HEK293 (cell line): ENCODE measurements around the gene EHD3.

Experiments used
- CTCF ChIA-PET: fragments of 350-600 bp; formaldehyde crosslinking; extraction: SDS; loops from one replicate; lab custom pipeline; 2021; ENCODE audit warnings: antibody characterized with exemption; lab: Yijun Ruan, JAX
- POLR2A ChIA-PET: fragments of 300-600 bp; formaldehyde crosslinking; extraction: SDS; loops from one replicate; lab custom pipeline; 2020; ENCODE audit warnings: antibody characterized with exemption, inconsistent platforms; lab: Yijun Ruan, JAX
- H3K27ac ChIP-seq: fragments of 200-500 bp; sonication (Bioruptor generic); 2 replicates; pipeline ENCODE4 v1.5.1; 2014; ENCODE audit warnings: low read depth, low read length, control low read depth, inconsistent platforms; ENCODE audit errors: extremely low read depth
- H3K36me3 ChIP-seq, 2 experiments: fragments of 200-500 bp in 1 of 2; sonication (Bioruptor generic) in 1 of 2; 1 replicate in 1 of 2; 2 replicates in 1 of 2; pipeline ENCODE4 v1.5.1; 2014 to 2017; ENCODE audit warnings: inconsistent platforms in 2 of 2, low read length in 2 of 2; ENCODE audit not compliant: control insufficient read depth in 2 of 2, insufficient read depth in 1 of 2
- H3K4me1 ChIP-seq: fragments of 200-500 bp; sonication (Bioruptor generic); 2 replicates; pipeline ENCODE4 v1.5.1; 2014; ENCODE audit warnings: mild to moderate bottlenecking, low read length, inconsistent platforms; ENCODE audit not compliant: control insufficient read depth, insufficient read depth
- H3K4me3 ChIP-seq: 2 replicates; pipeline ENCODE4 v1.5.1; 2011; ENCODE audit warnings: low read depth, mild to moderate bottlenecking, control low read depth, low read length, moderate library complexity
- H3K9me3 ChIP-seq: fragments of 200-500 bp; sonication (Bioruptor generic); 2 replicates; pipeline ENCODE4 v1.5.1; 2014; ENCODE audit warnings: low read depth, low read length, inconsistent platforms; ENCODE audit not compliant: control insufficient read depth, insufficient read depth
- GFI1B ChIP-seq: fragments of 450-650 bp; formaldehyde crosslinking; IDR thresholded peaks from 2 replicates; pipeline ENCODE4 v1.5.1; 2016; ENCODE audit warnings: missing biosample characterization, missing genetic modification characterization
- KLF10 ChIP-seq: fragments of 450-650 bp; IDR thresholded peaks from 2 replicates; pipeline ENCODE4 v1.5.1; 2018; ENCODE audit warnings: missing biosample characterization, mild to moderate bottlenecking, missing genetic modification characterization
- KLF8 ChIP-seq: fragments of 450-650 bp; formaldehyde crosslinking; IDR thresholded peaks from 2 replicates; pipeline ENCODE4 v1.5.1; 2016; ENCODE audit warnings: missing biosample characterization, missing genetic modification characterization
- OSR2 ChIP-seq: fragments of 450-650 bp; formaldehyde crosslinking; IDR thresholded peaks from 2 replicates; pipeline ENCODE4 v1.5.1; 2016; ENCODE audit warnings: missing biosample characterization, missing genetic modification characterization
- SP7 ChIP-seq: fragments of 450-650 bp; formaldehyde crosslinking; IDR thresholded peaks from 2 replicates; pipeline ENCODE4 v1.5.1; 2016; ENCODE audit warnings: missing biosample characterization, missing genetic modification characterization
- ZBTB21 ChIP-seq: fragments of 450-650 bp; formaldehyde crosslinking; IDR thresholded peaks from 2 replicates; pipeline ENCODE4 v1.5.1; 2017; ENCODE audit warnings: missing biosample characterization, missing genetic modification characterization
- ZNF10 ChIP-seq: fragments of 450-650 bp; formaldehyde crosslinking; IDR thresholded peaks from 2 replicates; pipeline ENCODE4 v1.5.1; 2017; ENCODE audit warnings: missing biosample characterization, missing genetic modification characterization
- ZNF174 ChIP-seq: fragments of 450-650 bp; formaldehyde crosslinking; IDR thresholded peaks from 2 replicates; pipeline ENCODE4 v1.5.0; 2017; ENCODE audit warnings: missing biosample characterization, mild to moderate bottlenecking, missing genetic modification characterization
- ZNF24 ChIP-seq: fragments of 450-650 bp; formaldehyde crosslinking; IDR thresholded peaks from 2 replicates; pipeline ENCODE4 v1.5.1; 2016; ENCODE audit warnings: missing biosample characterization, missing genetic modification characterization
- ZNF292 ChIP-seq: fragments of 450-650 bp; formaldehyde crosslinking; IDR thresholded peaks from 2 replicates; pipeline ENCODE4 v1.5.1; 2016; ENCODE audit warnings: low read depth, missing biosample characterization, missing genetic modification characterization, borderline replicate concordance
- ZNF350 ChIP-seq: fragments of 450-650 bp; formaldehyde crosslinking; IDR thresholded peaks from 2 replicates; pipeline ENCODE4 v1.5.0; 2017; ENCODE audit warnings: missing biosample characterization, mild to moderate bottlenecking, missing genetic modification characterization
- ZNF366 ChIP-seq: fragments of 450-650 bp; formaldehyde crosslinking; conservative IDR thresholded peaks from 2 replicates; pipeline ENCODE4 v1.5.1; 2016; ENCODE audit warnings: missing biosample characterization, missing genetic modification characterization
- ZNF600 ChIP-seq: fragments of 450-650 bp; formaldehyde crosslinking; IDR thresholded peaks from 2 replicates; pipeline ENCODE4 v1.5.1; 2016; ENCODE audit warnings: missing biosample characterization, missing genetic modification characterization
- ZNF629 ChIP-seq: fragments of 450-650 bp; formaldehyde crosslinking; IDR thresholded peaks from 2 replicates; pipeline ENCODE4 v1.5.1; 2017; ENCODE audit warnings: missing biosample characterization, missing genetic modification characterization
- ZNF843 ChIP-seq: fragments of 450-650 bp; formaldehyde crosslinking; IDR thresholded peaks from 2 replicates; pipeline ENCODE4 v1.5.1; 2016; ENCODE audit warnings: missing biosample characterization, missing genetic modification characterization
- TF ChIP-seq, protein P1 (sequence below): fragments of 450-650 bp; formaldehyde crosslinking; IDR thresholded peaks from 2 replicates; pipeline ENCODE4 v1.5.1; 2017; ENCODE audit warnings: missing biosample characterization, missing genetic modification characterization
- TF ChIP-seq, protein P2 (sequence below): fragments of 450-650 bp; formaldehyde crosslinking; IDR thresholded peaks from 2 replicates; pipeline ENCODE4 v1.5.1; 2016; ENCODE audit warnings: missing biosample characterization, missing genetic modification characterization
- TF ChIP-seq, protein P3 (sequence below): fragments of 450-650 bp; formaldehyde crosslinking; IDR thresholded peaks from 2 replicates; pipeline ENCODE4 v1.5.1; 2016; ENCODE audit warnings: missing biosample characterization, missing genetic modification characterization
- TF ChIP-seq, protein P4 (sequence below): fragments of 450-650 bp; formaldehyde crosslinking; IDR thresholded peaks from 2 replicates; pipeline ENCODE4 v1.5.1; 2016; ENCODE audit warnings: missing biosample characterization, missing genetic modification characterization
- TF ChIP-seq, protein P5 (sequence below): fragments of 450-650 bp; formaldehyde crosslinking; IDR thresholded peaks from 2 replicates; pipeline ENCODE4 v1.5.1; 2016; ENCODE audit warnings: missing biosample characterization, missing genetic modification characterization, low read depth
- TF ChIP-seq, protein P6 (sequence below): fragments of 450-650 bp; formaldehyde crosslinking; IDR thresholded peaks from 2 replicates; pipeline ENCODE4 v1.5.1; 2016; ENCODE audit warnings: missing biosample characterization, missing genetic modification characterization
- TF ChIP-seq, protein P7 (sequence below): fragments of 450-650 bp; formaldehyde crosslinking; IDR thresholded peaks from 2 replicates; pipeline ENCODE4 v1.5.1; 2016; ENCODE audit warnings: missing biosample characterization, missing genetic modification characterization

EHD3 gene

DNA sequence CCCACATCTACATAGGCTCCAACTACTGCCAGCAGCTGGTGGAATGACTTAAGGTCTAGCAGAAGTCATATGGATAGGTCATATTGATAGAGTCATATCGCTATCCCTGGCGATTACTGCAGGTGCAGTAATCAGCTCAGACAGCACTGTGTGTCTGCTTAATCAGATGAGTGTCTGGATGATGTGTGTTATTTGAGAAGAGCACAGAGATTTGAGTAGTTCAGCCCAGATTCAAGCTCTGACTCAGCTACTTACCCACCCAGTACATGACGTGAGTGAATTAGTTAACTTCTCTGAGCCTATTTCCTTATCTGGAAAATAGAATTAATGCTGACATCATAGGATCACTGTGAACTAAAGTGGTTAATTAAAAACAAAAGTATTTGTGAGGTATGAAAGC, 78.9 kb downstream of the EHD3 start:
- H3K4me3 ChIP-seq, result no peak overlapping the region
- no peaks in the 10 kb centered on the region for H3K4me1 ChIP-seq
- no peak overlapping the region for H3K27ac ChIP-seq
- TF ChIP-seq, protein P1, sequence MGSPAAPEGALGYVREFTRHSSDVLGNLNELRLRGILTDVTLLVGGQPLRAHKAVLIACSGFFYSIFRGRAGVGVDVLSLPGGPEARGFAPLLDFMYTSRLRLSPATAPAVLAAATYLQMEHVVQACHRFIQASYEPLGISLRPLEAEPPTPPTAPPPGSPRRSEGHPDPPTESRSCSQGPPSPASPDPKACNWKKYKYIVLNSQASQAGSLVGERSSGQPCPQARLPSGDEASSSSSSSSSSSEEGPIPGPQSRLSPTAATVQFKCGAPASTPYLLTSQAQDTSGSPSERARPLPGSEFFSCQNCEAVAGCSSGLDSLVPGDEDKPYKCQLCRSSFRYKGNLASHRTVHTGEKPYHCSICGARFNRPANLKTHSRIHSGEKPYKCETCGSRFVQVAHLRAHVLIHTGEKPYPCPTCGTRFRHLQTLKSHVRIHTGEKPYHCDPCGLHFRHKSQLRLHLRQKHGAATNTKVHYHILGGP (tag by site-specific recombination), result no peak
- peak; percentile 33; the same call in 1 of the 2 replicates for TF ChIP-seq ZNF24
- 0 out of 2 replicates have a peak, but pooled peaks have one; percentile 20 for TF ChIP-seq ZNF10 (tag by site-specific recombination)
- TF ChIP-seq, protein P2, sequence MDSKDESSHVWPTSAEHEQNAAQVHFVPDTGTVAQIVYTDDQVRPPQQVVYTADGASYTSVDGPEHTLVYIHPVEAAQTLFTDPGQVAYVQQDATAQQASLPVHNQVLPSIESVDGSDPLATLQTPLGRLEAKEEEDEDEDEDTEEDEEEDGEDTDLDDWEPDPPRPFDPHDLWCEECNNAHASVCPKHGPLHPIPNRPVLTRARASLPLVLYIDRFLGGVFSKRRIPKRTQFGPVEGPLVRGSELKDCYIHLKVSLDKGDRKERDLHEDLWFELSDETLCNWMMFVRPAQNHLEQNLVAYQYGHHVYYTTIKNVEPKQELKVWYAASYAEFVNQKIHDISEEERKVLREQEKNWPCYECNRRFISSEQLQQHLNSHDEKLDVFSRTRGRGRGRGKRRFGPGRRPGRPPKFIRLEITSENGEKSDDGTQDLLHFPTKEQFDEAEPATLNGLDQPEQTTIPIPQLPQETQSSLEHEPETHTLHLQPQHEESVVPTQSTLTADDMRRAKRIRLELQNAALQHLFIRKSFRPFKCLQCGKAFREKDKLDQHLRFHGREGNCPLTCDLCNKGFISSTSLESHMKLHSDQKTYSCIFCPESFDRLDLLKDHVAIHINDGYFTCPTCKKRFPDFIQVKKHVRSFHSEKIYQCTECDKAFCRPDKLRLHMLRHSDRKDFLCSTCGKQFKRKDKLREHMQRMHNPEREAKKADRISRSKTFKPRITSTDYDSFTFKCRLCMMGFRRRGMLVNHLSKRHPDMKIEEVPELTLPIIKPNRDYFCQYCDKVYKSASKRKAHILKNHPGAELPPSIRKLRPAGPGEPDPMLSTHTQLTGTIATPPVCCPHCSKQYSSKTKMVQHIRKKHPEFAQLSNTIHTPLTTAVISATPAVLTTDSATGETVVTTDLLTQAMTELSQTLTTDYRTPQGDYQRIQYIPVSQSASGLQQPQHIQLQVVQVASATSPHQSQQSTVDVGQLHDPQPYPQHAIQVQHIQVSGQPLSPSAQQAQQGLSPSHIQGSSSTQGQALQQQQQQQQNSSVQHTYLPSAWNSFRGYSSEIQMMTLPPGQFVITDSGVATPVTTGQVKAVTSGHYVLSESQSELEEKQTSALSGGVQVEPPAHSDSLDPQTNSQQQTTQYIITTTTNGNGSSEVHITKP, result peak; percentile 30; the same call in 1 of the 2 replicates
- TF ChIP-seq ZBTB21 (tag by site-specific recombination), result peak; percentile 75
- TF ChIP-seq ZNF292 (tag by site-specific recombination), result no peak
- TF ChIP-seq, protein P3, sequence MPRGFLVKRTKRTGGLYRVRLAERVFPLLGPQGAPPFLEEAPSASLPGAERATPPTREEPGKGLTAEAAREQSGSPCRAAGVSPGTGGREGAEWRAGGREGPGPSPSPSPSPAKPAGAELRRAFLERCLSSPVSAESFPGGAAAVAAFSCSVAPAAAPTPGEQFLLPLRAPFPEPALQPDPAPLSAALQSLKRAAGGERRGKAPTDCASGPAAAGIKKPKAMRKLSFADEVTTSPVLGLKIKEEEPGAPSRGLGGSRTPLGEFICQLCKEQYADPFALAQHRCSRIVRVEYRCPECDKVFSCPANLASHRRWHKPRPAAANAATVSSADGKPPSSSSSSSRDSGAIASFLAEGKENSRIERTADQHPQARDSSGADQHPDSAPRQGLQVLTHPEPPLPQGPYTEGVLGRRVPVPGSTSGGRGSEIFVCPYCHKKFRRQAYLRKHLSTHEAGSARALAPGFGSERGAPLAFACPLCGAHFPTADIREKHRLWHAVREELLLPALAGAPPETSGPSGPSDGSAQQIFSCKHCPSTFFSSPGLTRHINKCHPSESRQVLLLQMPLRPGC, result peak; percentile 52; the same call in 1 of the 2 replicates
- TF ChIP-seq, protein P4, sequence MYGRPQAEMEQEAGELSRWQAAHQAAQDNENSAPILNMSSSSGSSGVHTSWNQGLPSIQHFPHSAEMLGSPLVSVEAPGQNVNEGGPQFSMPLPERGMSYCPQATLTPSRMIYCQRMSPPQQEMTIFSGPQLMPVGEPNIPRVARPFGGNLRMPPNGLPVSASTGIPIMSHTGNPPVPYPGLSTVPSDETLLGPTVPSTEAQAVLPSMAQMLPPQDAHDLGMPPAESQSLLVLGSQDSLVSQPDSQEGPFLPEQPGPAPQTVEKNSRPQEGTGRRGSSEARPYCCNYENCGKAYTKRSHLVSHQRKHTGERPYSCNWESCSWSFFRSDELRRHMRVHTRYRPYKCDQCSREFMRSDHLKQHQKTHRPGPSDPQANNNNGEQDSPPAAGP (tag by site-specific recombination), result 0 out of 2 replicates have a peak, but pooled peaks have one; percentile 21
- TF ChIP-seq, protein P5, sequence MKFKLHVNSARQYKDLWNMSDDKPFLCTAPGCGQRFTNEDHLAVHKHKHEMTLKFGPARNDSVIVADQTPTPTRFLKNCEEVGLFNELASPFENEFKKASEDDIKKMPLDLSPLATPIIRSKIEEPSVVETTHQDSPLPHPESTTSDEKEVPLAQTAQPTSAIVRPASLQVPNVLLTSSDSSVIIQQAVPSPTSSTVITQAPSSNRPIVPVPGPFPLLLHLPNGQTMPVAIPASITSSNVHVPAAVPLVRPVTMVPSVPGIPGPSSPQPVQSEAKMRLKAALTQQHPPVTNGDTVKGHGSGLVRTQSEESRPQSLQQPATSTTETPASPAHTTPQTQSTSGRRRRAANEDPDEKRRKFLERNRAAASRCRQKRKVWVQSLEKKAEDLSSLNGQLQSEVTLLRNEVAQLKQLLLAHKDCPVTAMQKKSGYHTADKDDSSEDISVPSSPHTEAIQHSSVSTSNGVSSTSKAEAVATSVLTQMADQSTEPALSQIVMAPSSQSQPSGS (tag by site-specific recombination), result 0 out of 2 replicates have a peak, but pooled peaks have one; percentile 16
- TF ChIP-seq, protein P6, sequence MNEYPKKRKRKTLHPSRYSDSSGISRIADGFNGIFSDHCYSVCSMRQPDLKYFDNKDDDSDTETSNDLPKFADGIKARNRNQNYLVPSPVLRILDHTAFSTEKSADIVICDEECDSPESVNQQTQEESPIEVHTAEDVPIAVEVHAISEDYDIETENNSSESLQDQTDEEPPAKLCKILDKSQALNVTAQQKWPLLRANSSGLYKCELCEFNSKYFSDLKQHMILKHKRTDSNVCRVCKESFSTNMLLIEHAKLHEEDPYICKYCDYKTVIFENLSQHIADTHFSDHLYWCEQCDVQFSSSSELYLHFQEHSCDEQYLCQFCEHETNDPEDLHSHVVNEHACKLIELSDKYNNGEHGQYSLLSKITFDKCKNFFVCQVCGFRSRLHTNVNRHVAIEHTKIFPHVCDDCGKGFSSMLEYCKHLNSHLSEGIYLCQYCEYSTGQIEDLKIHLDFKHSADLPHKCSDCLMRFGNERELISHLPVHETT (tag by site-specific recombination), result 0 out of 2 replicates have a peak, but pooled peaks have one; percentile 46
- TF ChIP-seq GFI1B (tag by site-specific recombination), result peak; percentile 71
- TF ChIP-seq OSR2 (tag by site-specific recombination), result peak; percentile 28
- peak; percentile 94 for TF ChIP-seq ZNF629
- peak; percentile 44; the same call in 1 of the 2 replicates for TF ChIP-seq KLF8
- TF ChIP-seq ZNF843, result 0 out of 2 replicates have a peak, but pooled peaks have one; percentile 25
- TF ChIP-seq ZNF366 (tag by site-specific recombination), result peak; percentile 65; the same call in 1 of the 2 replicates
- TF ChIP-seq ZNF174, result no peak
- TF ChIP-seq SP7, result peak; percentile 43; the same call in 1 of the 2 replicates
- TF ChIP-seq ZNF350 (tag by site-specific recombination), result no peak
- TF ChIP-seq KLF10, result no peak
- TF ChIP-seq, protein P7, sequence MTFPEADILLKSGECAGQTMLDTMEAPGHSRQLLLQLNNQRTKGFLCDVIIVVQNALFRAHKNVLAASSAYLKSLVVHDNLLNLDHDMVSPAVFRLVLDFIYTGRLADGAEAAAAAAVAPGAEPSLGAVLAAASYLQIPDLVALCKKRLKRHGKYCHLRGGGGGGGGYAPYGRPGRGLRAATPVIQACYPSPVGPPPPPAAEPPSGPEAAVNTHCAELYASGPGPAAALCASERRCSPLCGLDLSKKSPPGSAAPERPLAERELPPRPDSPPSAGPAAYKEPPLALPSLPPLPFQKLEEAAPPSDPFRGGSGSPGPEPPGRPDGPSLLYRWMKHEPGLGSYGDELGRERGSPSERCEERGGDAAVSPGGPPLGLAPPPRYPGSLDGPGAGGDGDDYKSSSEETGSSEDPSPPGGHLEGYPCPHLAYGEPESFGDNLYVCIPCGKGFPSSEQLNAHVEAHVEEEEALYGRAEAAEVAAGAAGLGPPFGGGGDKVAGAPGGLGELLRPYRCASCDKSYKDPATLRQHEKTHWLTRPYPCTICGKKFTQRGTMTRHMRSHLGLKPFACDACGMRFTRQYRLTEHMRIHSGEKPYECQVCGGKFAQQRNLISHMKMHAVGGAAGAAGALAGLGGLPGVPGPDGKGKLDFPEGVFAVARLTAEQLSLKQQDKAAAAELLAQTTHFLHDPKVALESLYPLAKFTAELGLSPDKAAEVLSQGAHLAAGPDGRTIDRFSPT (tag by site-specific recombination), result peak; percentile 69; the same call in 1 of the 2 replicates
- peak; percentile 42; the same call in 1 of the 2 replicates for TF ChIP-seq ZNF600 (tag by site-specific recombination)
- H3K9me3 ChIP-seq, result no peaks in the 10 kb centered on the region
- H3K36me3 ChIP-seq, result no peaks in the 10 kb centered on the region
- CTCF ChIA-PET, result interaction anchor here (0.6 to 1.1 kb wide), 3 partner anchors 20 to 85 kb away, joined by 3 read pairs; no protein-coding TSS in a partner anchor
- POLR2A ChIA-PET, result no interaction called here
